ENCODE measurements around the gene GRAMD2B.
A peak's percentile ranks its signal among the peaks of the same experiment; 100 is the strongest.

The GRAMD2B gene

DNA sequence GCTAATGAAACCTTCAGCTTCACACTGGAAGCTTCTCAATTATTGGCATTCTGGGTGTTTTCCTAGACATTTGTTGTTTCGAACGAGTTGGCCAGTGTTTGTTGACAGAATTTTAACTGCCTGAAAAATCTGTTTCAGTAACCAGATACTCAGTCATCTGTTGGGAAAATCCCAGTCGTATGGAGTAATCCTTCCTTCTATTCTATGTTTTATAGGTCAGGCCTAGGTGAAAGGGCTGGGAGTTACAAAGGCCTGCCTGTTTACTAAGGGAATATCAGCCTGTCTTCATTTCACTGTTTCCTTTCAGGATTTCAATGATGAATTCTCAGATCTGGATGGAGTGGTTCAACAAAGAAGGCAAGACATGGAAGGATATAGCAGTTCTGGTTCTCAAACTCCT lies 59.9 kb downstream of the GRAMD2B start:
- no peak for DNase-seq

DNA sequence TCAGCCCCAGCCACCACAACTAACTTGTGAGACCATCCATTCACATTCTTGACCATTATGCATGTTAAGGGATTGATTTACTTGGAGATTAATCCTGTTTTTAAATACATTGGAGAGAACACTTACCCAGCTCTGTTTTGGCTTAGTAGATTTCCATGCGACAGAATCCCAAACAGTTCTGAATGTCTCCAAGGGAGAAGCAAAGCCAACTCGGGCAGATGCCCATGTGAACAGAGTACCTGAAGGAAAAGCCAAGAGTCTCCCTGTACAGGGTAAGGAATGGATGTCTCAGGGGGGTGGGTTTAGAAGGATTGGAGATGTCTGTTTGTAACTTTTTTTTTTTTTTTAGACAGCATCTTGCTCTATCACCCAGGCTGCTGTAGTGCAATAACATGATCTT lies 61.0 kb downstream of the GRAMD2B start:
- DNase-seq: no peak

DNA sequence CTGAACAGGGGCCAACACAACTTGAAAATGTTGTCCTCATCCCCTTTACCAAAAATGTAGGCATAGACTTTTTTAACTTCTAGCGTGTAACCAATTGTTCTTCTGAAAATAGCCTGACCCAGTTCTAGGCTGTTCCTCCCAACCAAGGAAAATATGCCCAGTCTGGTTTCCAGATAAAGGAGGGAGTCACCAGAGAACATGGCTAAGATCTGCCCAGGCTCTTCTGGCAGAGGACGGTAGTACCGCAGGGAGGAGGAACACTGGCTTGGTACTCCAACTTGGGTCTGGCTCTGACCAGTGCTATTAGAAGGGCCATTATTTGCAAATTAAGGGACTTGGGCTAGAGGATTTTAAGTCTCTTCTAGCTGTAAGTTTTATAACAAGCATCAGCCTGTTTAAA lies 63.1 kb downstream of the GRAMD2B start:
- no peak for DNase-seq

DNA sequence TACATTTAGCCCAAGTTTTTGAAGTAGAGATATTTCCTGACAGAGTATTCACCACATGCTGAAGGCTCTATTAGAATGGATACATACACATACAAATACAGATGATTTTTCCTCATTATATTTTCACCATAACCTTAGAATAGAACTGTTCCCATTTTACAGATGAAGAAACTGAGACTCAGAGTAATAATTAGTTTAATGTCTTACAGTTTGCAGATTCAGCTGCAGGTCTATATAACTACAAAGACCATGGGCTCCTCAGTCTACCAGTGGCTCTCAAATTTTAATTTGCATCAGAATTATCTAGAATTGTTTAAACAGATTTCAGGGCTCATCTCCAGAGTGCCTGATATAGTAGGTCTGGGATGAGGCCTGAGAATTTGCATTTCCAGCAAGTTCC lies 64.4 kb downstream of the GRAMD2B start:
- no peak for DNase-seq

DNA sequence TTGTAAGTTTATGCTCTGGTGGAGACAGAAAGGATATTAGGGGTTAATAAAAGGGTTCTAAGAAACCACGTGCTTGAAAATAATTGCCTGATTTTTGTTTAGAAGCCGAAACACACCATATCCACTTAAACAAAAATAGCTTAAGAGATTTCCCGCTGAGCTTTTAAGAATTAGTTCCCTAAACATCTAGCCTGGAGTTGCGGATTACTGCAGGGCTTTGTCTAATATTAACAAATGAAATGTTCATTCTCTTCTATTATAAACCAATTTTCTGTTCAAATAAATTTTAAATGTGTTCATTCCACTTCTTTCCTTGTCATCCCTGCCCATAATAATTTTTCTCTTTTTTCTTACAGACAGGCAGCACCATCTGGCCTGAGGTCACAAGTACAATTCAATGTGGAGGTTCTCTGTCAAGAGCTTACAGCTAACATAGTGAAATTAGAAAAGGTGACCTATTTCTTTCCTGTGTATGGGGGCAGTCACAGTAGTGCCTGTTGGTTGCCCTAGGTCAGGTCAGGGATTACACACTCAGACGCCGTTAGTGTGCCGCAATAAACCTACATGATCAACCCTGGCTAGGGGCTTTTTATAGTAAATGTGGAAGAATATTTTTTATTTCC lies 65.3 kb downstream of the GRAMD2B start:
- no peak for DNase-seq

DNA sequence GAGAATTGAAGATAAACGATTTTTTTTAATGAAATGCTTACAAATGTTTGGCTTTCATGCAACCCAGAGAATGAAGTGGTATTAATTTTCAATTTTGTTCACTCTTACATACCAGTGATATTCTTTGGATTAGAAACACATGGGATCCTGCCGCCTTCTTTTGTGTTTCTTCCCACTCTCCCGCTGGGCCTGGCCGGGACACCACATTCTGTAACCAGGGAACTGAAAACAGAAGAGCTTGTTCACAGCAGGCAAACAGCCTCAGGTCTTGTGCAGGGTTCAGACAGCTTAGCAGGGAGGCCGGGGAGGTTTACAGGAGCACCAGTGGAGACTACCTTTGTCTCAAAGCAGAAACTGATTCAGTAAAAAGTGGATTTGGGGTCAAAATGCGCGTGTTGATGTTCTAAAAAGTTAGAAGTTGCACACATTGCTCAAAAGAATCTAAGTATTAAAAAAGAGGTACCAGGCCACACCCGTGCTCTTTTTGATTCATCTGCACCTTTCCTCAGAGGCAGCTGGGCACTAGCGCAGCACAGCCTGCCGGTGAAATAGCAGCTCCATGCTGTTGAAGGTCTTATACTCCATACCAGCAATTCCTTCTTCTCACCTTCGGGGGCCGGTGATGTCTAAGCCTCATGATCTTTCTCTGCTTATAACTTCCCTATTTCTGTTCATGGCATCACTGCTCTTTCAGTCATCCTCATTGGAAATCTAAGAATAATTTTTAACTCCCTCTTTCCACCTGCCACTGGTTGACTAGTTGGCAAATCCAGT lies 67.1 kb downstream of the GRAMD2B start:
- peak; percentile 43 to 73 for DNase-seq

DNA sequence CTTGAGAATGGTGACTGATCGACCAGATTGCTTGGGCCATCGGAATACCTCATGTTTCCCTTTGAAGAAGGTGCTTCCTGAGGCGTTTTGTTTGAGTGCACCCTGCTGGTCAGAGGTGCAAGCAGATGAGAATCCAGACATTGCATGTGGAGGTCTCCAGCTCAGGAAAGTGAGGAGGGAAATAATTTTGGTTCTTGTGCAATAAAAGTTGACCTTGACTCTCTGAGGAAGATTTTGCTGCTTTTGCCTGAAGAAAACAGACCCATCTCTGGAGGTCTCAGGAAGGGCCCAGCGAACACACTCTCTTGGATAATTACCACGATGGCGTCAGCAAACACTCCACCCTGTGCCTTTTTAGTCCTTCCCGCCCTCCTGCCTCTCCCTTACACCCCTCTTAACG lies 69.7 kb downstream of the GRAMD2B start:
- no peak for DNase-seq

DNA sequence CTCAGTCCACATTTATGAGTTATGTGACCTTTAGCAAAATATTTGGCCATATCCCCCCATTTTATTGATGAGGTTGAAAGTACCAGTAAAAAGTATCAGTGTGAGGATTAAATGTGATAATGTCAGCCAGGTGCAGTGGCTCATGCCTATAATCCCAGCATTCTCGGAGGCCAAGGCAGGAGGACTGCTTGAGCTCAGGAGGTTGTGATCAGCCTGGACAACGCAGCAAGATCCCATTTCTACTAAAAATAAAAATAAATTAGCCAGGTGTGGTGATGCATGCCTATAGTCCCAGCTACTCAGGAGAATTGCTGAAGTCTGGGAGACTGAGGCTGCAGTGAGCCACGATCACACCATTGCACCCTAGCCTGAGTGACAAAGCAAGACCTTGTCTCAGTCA lies 71.2 kb downstream of the GRAMD2B start:
- no peak for DNase-seq

DNA sequence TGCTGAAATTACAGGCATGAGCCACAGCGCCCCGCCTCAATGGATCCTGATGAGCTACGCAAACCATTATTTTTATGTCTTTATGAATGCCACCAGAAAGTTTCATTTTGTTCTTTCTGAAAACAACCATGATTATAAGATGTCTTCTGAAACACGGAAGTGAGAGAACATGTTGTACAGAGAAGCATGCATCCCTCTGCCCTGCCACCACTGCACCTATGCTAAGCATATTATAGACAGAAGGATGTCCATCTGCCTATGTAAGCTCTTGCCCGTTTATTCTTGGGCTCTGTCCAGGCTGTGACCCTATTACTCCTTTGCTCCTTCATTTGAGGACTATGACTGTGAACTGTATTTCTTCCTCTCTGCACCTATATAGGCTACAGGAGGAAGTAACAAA lies 74.3 kb downstream of the GRAMD2B start:
- no peak for DNase-seq

DNA sequence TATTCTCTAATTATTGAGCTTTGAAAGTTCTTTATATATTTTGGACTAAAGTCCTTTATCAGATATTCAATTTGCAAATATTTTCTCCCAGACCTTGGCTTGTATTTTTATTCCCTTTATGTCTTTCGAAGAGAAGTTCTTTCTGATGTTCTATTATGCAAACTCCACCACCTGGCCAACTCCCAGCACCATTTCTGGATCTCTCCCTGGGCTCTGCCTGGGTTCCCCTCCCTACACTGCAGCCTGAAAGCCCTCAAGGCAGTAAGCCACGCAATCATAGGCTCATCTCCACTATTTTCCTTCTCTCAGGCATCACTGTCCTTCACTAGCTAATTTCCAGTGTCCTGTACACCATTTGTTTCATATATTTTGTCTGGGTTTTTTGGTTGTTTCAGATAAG lies 76.1 kb downstream of the GRAMD2B start:
- no peak for DNase-seq

DNA sequence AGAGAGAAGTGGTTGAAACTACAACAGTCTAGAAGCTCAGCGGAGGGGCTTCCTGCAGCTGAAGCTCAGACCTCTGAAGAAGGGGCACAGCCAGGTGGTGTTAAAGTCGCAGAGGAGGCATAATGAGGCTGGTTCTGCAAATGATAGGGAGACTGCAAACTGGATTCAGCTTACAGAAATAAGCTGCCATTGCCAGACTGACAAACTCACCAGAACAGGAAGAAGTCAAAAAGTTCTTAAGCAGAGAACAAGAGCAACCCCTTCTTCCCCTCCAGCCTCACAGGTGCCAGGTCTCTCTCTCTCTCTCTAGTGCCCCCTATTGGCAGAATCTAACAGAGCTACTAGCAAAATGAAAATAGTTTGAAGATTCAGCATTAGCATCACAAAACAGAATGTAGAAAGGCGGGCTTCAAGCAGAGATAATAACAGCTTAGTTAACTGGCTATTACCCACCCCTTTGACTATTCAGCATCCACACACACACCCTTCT lies 76.7 kb downstream of the GRAMD2B start:
- peak; percentile 30 to 45 for DNase-seq

DNA sequence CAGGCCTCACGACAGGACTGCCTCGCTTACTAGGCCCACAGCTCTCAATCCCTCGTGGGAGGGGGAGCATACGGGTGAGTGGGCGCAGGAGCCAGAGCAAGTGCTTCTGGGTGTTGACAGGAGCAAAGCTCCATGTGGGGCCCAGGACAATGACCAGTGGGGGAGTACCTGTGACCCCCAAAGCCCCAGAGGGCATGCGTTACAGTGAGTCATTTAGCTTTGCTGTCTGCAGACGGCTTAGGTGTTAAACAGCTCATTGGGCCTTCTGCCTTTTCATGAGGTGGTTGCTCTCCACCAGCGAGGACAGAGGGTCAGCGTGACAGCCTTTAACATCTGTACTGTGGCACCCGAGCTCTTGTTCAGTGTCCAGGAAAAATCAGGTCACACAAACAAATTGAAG lies 78.2 kb downstream of the GRAMD2B start:
- no peak for DNase-seq

DNA sequence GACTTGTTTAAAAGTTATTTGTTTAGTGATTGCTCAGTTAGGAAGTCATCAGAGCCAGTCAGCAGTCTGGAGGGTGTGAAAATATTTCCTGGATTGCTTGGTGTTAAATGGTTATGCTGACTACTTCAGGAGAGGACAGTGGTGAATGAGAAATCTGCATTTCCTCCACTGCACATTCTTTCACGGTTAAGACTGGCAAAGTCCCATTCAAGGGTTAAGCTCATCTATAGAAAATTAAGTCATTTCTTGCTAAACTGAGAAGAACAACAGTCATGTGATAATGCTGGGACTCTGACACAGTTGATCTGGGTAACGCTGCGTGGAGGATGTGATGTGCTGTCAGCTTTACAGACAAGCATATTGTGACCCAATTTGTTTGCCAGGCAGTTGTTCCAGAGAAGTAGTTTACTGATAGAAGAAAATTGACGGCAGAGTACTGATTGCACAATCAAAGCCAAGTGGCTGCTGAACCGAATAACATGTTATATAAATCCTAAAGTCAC lies 80.4 kb downstream of the GRAMD2B start:
- DNase-seq: no peak

DNA sequence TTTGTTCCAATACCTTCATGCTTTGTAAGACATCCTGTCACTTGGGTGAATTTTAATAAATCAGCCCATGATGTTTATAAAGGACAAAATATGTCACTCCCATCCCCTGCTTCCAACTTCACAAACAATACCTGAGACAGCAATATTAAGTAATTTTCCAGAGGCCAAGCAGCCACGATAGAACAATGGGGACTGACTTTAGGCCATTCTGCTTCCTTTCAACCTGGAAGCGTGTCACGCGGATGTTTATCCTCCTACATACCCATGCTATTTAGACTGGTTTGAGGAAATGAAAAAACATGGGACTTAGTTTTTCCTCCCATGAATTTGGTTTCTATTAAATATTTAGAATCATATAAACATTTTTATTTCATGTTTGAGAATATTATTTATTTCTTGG lies 82.9 kb downstream of the GRAMD2B start:
- no peak for DNase-seq

DNA sequence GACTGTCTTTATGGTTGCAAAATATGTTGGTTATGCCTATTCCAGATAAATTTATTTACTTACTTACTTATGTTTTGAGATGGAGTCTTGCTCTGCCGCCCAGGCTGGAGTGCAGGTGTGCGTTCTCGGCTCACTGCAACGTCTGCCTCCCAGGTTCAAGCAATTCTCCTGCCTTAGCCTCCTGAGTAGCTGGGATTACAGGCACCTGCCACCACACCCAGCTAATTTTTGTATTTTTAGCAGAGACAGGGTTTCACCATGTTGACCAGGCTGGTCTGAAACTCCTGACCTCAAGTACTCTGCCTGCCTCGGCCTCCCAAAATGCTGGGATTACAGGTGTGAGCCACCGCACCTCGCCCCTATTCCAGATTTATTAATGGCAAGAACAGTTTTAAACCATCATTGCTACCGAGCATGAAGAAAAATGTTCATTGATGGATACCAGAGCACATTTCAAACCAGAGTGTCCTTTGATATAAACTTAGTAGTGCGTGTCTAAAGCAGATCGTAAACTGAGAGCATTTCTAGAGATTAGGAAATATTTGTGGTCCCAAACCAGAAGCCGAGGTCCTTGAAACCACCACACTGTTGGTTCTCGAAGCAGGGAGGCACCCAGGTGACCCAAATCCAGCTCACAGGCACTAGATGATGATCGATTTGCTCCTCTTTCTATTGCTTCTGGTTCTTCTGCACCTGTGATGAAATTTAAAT lies 85.2 kb downstream of the GRAMD2B start:
- no peak for DNase-seq

DNA sequence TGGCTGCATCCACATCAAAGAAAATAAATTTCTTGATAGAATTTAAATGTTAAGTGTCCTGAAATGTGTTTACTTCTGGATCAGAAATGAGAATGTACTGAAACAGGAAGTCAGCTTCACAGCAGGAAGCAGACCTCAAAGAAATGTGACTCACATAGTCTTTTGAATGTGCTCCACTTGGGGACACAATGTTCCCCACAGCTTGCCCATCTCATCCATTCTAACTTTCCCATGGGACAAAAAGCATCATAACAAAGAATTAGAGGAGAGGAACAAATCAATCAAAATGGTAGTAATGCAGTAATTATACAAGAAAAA lies 85.7 kb downstream of the GRAMD2B start:
- DNase-seq: peak; percentile 43 to 55

DNA sequence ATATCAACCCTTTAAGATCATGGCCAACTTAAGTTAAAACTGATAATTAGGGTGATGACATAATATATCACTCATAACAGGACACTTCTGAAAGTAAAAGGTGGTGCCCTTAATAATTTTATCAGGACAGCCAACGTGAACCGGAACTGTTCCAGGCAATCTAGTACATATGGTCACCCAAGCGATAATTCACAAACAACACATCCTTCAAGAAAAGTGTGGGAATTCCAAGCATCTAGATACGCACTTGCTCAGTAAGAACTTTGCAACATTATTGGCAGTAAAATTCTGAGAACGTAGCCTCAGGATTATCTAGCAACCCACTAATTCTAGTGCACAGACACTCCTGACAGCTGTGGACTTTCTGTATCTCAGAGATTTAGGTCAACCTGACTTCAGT lies 86.1 kb downstream of the GRAMD2B start:
- DNase-seq: no peak

DNA sequence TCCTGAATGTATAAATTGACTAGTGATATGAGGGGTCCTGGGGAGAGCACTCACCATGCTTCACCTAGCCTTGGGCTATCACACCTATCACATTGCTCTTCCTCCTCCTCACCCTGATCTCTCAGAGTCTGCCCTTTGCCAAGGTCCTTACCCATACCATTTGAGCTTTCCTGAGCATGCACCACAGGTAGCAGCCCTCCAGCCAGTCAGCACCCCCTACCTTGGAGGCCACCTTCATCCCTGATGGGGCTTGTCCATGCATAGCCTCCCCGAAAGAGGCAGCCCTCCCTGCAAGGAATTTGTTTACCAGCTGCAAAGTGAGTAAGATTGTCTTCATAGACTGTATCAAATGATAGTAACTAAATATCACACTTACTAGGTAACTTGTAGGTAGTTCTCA lies 88.8 kb downstream of the GRAMD2B start:
- DNase-seq: no peak

DNA sequence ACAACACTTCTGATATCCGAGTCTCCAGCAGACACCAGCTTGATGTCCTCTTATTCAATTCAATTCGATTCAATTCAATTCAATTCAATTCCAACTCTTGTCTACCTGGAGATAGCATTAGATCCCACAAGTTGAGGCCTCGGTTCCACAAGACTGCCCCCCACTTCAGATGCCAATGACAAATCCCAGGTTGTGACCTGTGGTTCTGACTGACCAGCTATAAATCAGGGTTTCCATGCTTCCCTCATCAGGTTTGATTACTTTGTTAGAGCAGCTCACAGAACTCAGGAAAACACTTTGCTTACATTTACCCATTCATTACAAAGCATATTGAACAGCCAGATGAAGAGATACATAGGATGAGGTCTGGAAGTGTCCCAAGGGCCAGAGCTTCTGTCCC lies 89.2 kb downstream of the GRAMD2B start:
- DNase-seq: no peak

DNA sequence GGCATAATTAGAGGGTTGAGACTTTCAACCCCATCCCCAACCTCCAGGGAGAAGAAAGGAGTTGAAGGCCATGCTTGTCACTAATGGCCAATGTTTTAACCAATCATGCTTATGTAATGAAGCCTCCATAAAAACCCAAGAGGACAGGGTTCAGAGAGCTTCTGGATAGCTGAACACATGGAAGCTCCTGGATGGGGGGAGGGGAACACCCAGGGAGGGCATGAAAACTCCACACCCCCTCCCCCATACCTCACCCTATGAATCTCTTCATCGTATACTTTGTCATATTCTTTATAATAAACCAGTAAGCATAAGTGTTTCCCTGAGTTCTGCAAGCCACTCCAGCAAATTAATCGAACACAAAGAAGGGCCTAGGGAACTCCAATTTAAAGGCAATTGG lies 90.1 kb downstream of the GRAMD2B start:
- no peak for DNase-seq

DNA sequence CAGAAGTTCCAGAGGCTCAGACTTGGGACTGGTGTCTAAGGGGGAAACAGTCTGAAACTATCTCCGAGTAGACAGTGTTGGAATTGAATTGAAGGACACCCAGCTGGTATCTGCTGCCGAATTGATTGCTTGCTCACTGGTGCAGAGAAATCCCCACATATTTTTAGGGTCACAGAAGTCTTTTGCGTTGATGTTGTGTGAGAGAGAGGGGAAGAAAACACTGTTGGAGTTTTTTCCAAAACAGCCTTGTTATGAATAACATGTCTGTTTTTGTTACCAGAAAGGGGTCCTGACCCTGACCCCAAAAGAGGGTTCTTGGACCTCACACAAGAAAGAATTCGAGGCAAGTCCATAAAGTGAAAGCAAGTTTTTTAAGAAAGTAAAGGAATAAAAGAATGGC lies 90.5 kb downstream of the GRAMD2B start:
- DNase-seq: no peak

DNA sequence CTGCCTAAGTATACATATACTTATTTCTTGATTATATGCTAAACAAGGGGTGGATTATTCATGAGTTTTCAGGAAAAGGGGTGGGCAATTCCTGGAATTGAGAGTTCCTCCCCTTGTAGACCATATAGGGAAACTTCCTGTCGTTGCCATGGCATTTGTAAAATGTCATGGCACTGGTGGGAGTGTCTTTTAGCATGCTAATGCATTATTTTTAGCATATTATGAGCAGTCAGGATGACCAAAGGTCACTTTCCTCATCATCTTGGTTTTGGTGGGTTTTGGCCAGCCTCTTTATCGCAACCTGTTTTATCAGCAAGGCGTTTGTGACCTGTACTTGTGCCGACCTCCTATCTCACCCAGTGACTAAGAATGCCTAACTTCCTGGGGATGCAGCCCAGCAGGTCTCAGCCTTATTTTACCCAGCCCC lies 90.9 kb downstream of the GRAMD2B start:
- DNase-seq: no peak

DNA sequence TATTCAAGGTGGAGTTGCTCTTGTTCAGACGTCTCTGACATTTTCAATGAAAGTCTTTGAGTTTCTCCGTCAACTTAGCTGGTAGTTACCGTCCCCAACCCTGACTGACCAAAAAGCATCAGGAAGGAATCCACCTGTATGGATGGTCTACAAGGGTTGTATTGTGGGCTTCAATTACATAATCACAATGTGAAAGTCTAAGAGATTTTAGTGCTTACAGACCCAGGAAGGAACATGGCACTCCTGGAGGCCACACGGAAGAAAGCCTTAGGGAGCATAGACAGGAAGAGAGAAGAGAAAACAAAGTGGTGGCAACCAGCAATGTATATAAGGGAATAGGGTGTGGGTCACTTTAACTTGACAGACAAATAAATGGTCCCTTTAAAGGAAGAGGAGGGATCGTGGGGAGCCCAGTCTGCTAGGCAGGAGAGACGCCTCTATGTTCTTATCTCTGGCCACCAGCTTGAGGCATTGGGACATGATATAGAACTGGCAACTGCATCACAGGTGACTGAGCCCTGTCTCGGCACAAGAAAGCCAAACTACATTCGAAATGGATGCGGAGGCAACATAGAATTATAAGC lies 91.4 kb downstream of the GRAMD2B start:
- DNase-seq: no peak

DNA sequence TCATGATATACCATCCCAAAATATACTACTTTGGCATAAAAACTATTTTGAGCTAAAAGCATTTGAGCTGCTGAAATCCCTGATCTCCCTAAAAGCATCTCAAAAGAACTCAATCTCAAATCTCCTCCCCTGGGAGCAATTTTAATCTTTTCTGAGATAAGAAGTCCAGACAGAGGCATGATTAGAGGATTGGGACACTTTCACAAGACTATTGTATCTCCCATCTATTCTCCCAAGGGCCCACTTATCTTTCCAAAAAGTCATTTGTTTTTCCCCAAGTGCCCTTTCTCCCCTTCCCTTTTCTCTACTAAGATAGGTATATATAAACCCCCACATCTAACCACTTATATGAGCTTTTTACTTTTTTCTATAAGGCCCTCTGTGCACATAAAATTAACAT lies 92.1 kb downstream of the GRAMD2B start:
- no peak for DNase-seq
